Hepatic stellate cell (primary cell): ENCODE results near the gene INSYN1.
"Not testable (repeated sequence)": the region's sequence is repeated elsewhere in the genome, so short reads cannot be mapped to it uniquely, and the experiment has no call there.

ENCODE experiments used
- DNase-seq: peaks from one replicate; pipeline ENCODE4 v3.0.0; 2011; ENCODE audit warnings: low spot score

INSYN1 gene

GRCh38 chr15:73749533-73749932 lies 3.6 kb downstream of the INSYN1 start:
- no peak for DNase-seq

GRCh38 chr15:73748730-73749129 lies 4.4 kb downstream of the INSYN1 start:
- DNase-seq, result no peak

- no peak for DNase-seq
These were observed 5.1 kb downstream of the INSYN1 start for GRCh38 chr15:73747847-73748590.

GRCh38 chr15:73746883-73747282 lies 6.3 kb downstream of the INSYN1 start:
- peak; percentile 29 for DNase-seq

GRCh38 chr15:73746261-73746660 lies 6.9 kb downstream of the INSYN1 start:
- DNase-seq, result no peak

GRCh38 chr15:73745073-73745472 lies 8.1 kb downstream of the INSYN1 start:
- DNase-seq, result no peak

- no peak for DNase-seq
These were observed 8.9 kb downstream of the INSYN1 start for GRCh38 chr15:73744293-73744692.

GRCh38 chr15:73741321-73741836 lies 11.8 kb downstream of the INSYN1 start:
- DNase-seq, result no peak

GRCh38 chr15:73740152-73741048 lies 12.8 kb downstream of the INSYN1 start:
- no peak for DNase-seq

GRCh38 chr15:73737535-73737934 lies 15.6 kb downstream of the INSYN1 start:
- DNase-seq, result no peak

- DNase-seq, result no peak
These were observed 20.2 kb downstream of the INSYN1 start for GRCh38 chr15:73732930-73733329.

GRCh38 chr15:73732051-73732450 lies 21.1 kb downstream of the INSYN1 start:
- DNase-seq, result not testable (repeated sequence)

GRCh38 chr15:73727330-73727976 lies 25.7 kb downstream of the INSYN1 start:
- DNase-seq, result peak; percentile 62

- no peak for DNase-seq
These were observed 28.9 kb downstream of the INSYN1 start for GRCh38 chr15:73724212-73724611.

GRCh38 chr15:73723191-73723590 lies 30.0 kb downstream of the INSYN1 start:
- no peak for DNase-seq

- DNase-seq, result no peak
These were observed 30.7 kb downstream of the INSYN1 start for GRCh38 chr15:73722425-73722824.

GRCh38 chr15:73718694-73719093 lies 34.5 kb downstream of the INSYN1 start:
- DNase-seq, result no peak

GRCh38 chr15:73717802-73718201 lies 35.3 kb downstream of the INSYN1 start:
- no peak for DNase-seq

GRCh38 chr15:73717206-73717605 lies 35.9 kb downstream of the INSYN1 start:
- DNase-seq, result no peak

- DNase-seq, result no peak
These were observed 36.7 kb downstream of the INSYN1 start for GRCh38 chr15:73716417-73716816.

GRCh38 chr15:73715417-73715816 lies 37.7 kb downstream of the INSYN1 start:
- no peak for DNase-seq

GRCh38 chr15:73714695-73715301 lies 38.4 kb downstream of the INSYN1 start:
- DNase-seq, result no peak
